ENCODE results near the gene TUBB.

The TUBB gene

DNA sequence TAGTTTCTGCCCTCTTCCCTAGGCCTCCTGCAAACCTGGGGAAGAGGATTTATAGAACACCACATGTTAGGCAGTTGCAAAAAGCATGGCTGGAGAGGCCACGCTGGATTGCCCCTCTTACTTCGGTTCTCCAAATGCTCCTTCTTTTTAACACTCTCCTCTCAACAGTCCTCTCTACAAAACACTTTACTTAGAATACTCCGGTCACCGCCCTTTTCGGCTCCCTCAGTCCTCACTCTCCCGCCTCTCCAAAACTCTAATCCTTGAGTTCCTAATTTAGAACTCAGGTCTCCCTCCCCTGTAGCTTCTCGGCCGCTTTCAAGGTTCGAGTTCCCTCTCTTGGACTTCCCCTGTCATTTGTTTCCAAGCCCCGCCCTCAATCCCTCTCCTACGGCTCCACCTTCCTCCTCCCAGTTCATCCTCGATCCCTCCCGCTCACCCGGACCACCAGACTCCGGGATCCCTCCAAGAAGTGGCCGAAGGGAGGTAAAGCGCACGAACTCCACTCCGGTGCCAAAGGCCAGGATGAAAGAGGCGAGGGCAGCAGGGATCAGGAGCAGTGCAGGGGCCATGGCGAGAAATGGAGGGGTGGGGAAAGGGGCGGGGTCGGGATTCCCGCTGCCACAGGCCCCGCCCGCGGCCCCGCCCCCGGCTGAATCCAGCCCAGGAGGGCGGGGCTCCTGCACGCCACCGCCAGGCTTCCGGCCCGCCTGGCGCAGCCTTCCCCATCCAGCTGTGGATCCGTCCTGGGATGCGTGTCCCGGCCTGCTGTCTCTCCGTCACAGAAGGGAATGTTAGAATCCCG is 29.5 kb upstream of the TUBB start, which contains the start of gene NRM (continued):
- TF ChIP-seq MEIS1 (CRISPR knock-in tag; IDR thresholded peaks at IDR 0.05; ENCODE audit: borderline replicate concordance) (no peak), ZNF830 (tag by site-specific recombination; IDR thresholded peaks at IDR 0.05; ENCODE audit: low read depth) (no peak), ZNF266 (tag by site-specific recombination; IDR thresholded peaks at IDR 0.05; ENCODE audit: low read depth) (no peak), ZNF518A (tag by site-specific recombination; conservative IDR thresholded peaks at IDR 0.05; ENCODE audit: low read depth) (no peak), ZNF140 (tag by site-specific recombination; IDR thresholded peaks at IDR 0.05) (no peak), EGR2 (tag by site-specific recombination; IDR thresholded peaks at IDR 0.05; ENCODE audit: low read depth) (no peak), ZNF169 (tag by site-specific recombination; IDR thresholded peaks at IDR 0.05) (no peak), REPIN1 (tag by site-specific recombination; IDR thresholded peaks at IDR 0.05; ENCODE audit: low read depth) (no peak), KLF1 (tag by site-specific recombination; IDR thresholded peaks at IDR 0.05) (peak; percentile 77), ZNF549 (tag by site-specific recombination; IDR thresholded peaks at IDR 0.05) (no peak), KLF7 (tag by site-specific recombination; IDR thresholded peaks at IDR 0.05; ENCODE audit: borderline replicate concordance) (peak; percentile 46; the same call in 1 of the 2 replicates), REST (tag by site-specific recombination; IDR thresholded peaks at IDR 0.05) (no peak), ATF2 (tag by site-specific recombination; IDR thresholded peaks at IDR 0.05; ENCODE audit: low read depth) (no peak), ZNF341 (tag by site-specific recombination; IDR thresholded peaks at IDR 0.05; ENCODE audit: low read depth) (peak; percentile 45), SCRT2 (tag by site-specific recombination; IDR thresholded peaks at IDR 0.05) (no peak), ZBTB21 (tag by site-specific recombination; IDR thresholded peaks at IDR 0.05) (no peak), OVOL3 (tag by site-specific recombination; IDR thresholded peaks at IDR 0.05) (no peak), CTCF (tag by site-specific recombination; IDR thresholded peaks at IDR 0.05) (no peak), ZFP37 (tag by site-specific recombination; IDR thresholded peaks at IDR 0.05) (no peak)
- TF ChIP-seq, protein P1, sequence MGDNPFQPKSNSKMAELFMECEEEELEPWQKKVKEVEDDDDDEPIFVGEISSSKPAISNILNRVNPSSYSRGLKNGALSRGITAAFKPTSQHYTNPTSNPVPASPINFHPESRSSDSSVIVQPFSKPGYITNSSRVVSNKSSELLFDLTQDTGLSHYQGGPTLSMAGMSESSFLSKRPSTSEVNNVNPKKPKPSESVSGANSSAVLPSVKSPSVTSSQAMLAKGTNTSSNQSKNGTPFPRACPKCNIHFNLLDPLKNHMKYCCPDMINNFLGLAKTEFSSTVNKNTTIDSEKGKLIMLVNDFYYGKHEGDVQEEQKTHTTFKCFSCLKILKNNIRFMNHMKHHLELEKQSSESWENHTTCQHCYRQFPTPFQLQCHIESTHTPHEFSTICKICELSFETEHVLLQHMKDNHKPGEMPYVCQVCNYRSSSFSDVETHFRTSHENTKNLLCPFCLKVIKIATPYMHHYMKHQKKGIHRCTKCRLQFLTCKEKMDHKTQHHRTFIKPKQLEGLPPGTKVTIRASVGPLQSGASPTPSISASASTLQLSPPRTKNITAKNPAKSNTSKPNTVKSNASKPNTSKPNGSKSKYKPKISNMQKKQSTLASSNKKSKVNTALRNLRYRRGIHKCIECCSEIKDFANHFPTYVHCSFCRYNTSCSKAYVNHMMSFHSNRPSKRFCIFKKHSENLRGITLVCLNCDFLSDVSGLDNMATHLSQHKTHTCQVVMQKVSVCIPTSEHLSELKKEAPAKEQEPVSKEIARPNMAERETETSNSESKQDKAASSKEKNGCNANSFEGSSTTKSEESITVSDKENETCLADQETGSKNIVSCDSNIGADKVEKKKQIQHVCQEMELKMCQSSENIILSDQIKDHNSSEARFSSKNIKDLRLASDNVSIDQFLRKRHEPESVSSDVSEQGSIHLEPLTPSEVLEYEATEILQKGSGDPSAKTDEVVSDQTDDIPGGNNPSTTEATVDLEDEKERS (tag by site-specific recombination; IDR thresholded peaks at IDR 0.05) = no peak
- TF ChIP-seq, protein P2, sequence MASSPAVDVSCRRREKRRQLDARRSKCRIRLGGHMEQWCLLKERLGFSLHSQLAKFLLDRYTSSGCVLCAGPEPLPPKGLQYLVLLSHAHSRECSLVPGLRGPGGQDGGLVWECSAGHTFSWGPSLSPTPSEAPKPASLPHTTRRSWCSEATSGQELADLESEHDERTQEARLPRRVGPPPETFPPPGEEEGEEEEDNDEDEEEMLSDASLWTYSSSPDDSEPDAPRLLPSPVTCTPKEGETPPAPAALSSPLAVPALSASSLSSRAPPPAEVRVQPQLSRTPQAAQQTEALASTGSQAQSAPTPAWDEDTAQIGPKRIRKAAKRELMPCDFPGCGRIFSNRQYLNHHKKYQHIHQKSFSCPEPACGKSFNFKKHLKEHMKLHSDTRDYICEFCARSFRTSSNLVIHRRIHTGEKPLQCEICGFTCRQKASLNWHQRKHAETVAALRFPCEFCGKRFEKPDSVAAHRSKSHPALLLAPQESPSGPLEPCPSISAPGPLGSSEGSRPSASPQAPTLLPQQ (tag by site-specific recombination; IDR thresholded peaks at IDR 0.05) = no peak
